Body of pancreas (tissue), 4 donors: ENCODE data around the gene HLA-DRA.

Source experiments
- POLR2A ChIP-seq, 3 donors: fragments of 450-650 bp; IDR thresholded peaks; one replicate each; pipeline ENCODE4 v1.6.1; 2016; ENCODE audit warnings: antibody characterized with exemption in 3 of 3, mild to moderate bottlenecking in 2 of 3
- TF ChIP-seq, protein P1 (sequence below), 7 experiments: fragments of 450-650 bp in 4 of 7; fragments of 200-600 bp in 3 of 7; sonication (generic) in 3 of 7; IDR thresholded peaks; one replicate each; pipeline ENCODE4 v1.5.1; 2016 to 2019; ENCODE audit warnings: antibody characterized with exemption in 7 of 7

DNA sequence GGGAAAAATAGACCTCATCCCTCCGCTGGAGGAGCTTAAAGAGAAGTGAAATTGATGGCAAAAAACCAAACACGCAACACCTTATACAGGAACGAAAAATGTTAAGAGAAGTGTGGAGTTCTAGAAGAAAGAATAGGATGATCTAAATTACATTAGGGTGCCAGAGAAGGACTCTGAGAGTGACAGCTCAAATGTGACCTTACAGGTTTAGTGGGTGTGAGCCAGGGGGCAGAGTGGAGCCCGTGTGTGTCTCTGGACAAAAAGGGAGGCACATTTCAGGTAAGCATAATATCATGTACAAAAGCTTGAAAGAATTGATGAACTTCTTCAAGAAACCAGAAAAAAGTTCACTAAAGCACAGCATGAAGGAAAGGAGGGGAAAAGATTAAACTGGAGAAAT lies 20.8 kb downstream of the HLA-DRA start:
- TF ChIP-seq, protein P1, sequence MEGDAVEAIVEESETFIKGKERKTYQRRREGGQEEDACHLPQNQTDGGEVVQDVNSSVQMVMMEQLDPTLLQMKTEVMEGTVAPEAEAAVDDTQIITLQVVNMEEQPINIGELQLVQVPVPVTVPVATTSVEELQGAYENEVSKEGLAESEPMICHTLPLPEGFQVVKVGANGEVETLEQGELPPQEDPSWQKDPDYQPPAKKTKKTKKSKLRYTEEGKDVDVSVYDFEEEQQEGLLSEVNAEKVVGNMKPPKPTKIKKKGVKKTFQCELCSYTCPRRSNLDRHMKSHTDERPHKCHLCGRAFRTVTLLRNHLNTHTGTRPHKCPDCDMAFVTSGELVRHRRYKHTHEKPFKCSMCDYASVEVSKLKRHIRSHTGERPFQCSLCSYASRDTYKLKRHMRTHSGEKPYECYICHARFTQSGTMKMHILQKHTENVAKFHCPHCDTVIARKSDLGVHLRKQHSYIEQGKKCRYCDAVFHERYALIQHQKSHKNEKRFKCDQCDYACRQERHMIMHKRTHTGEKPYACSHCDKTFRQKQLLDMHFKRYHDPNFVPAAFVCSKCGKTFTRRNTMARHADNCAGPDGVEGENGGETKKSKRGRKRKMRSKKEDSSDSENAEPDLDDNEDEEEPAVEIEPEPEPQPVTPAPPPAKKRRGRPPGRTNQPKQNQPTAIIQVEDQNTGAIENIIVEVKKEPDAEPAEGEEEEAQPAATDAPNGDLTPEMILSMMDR (IDR thresholded peaks at IDR 0.05) = no peak
- no peak for TF ChIP-seq POLR2A (IDR thresholded peaks at IDR 0.05)
